SK-N-SH (cell line): Measurements from ENCODE around the gene CNTNAP2.

ENCODE experiments used
- EZH2phosphoT487 ChIP-seq: fragments of 200-600 bp; sonication (generic); IDR thresholded peaks from 2 replicates; pipeline ENCODE4 v1.6.1; 2017; ENCODE audit warnings: low read depth, mixed run types, mild to moderate bottlenecking, antibody characterized with exemption, moderate library complexity, borderline replicate concordance
- MXI1 ChIP-seq: IDR thresholded peaks from 2 replicates; pipeline ENCODE4 v1.6.1; 2012; ENCODE audit warnings: mild to moderate bottlenecking, low read depth, low read length, improper control_type of control experiment
- TF ChIP-seq, protein P1 (sequence below): fragments of 200-600 bp; sonication (generic); IDR thresholded peaks from 2 replicates; pipeline ENCODE4 v1.6.1; 2017; ENCODE audit warnings: antibody characterized with exemption, mild to moderate bottlenecking, moderate library complexity
- TF ChIP-seq, protein P2 (sequence below): fragments of 150-350 bp; IDR thresholded peaks from 2 replicates; pipeline ENCODE4 v1.6.1; 2017; ENCODE audit warnings: antibody characterized with exemption, low read length, low read depth, borderline replicate concordance
- TF ChIP-seq, protein P3 (sequence below): IDR thresholded peaks from 2 replicates; pipeline ENCODE4; 2012

DNA sequence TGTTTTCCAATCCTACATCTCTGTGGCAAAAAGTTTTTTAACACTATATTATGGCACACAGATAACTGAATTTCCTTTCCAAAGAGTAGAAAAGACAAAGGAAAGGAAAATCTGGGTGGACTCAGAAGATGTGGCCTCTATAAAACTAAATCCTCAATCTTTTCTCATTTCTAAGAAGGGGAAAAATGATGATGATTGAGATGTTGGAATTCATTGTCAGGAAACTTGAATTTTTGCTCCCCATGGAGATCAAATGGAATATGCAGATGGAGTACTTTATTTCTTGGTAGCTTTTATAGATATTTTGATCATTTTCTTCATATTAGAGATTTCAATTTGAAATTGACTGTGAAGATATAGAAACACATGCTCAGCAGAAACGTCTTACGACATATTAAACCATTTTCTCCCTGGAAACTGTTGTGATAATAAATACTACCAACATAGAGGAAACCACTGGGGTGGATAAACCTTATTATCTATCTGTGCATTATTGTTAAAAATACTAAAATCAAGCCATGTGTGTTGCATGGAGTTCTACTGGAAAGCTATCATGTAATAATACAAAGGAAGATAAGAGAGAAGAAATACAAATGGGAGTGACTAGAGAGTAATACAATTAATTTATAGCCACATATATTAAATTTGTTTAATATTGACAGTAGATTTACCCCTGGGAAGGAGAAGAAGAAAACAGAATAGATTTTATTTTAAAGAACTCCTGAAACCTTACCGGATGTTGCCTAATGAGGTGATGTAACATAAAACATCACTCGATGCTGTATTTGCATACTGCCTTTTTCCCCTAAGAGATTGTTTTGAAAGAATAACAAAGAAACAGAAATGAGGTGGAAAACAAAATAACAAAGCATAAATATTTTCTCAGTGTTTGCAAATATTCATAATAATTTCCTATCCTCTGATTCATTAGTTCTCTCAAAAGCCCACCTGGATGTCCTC lies 1542.7 kb downstream of the CNTNAP2 start:
- TF ChIP-seq, protein P1, sequence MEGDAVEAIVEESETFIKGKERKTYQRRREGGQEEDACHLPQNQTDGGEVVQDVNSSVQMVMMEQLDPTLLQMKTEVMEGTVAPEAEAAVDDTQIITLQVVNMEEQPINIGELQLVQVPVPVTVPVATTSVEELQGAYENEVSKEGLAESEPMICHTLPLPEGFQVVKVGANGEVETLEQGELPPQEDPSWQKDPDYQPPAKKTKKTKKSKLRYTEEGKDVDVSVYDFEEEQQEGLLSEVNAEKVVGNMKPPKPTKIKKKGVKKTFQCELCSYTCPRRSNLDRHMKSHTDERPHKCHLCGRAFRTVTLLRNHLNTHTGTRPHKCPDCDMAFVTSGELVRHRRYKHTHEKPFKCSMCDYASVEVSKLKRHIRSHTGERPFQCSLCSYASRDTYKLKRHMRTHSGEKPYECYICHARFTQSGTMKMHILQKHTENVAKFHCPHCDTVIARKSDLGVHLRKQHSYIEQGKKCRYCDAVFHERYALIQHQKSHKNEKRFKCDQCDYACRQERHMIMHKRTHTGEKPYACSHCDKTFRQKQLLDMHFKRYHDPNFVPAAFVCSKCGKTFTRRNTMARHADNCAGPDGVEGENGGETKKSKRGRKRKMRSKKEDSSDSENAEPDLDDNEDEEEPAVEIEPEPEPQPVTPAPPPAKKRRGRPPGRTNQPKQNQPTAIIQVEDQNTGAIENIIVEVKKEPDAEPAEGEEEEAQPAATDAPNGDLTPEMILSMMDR = no peak
- TF ChIP-seq, protein P2, sequence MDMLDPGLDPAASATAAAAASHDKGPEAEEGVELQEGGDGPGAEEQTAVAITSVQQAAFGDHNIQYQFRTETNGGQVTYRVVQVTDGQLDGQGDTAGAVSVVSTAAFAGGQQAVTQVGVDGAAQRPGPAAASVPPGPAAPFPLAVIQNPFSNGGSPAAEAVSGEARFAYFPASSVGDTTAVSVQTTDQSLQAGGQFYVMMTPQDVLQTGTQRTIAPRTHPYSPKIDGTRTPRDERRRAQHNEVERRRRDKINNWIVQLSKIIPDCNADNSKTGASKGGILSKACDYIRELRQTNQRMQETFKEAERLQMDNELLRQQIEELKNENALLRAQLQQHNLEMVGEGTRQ = no peak
- TF ChIP-seq, protein P3, sequence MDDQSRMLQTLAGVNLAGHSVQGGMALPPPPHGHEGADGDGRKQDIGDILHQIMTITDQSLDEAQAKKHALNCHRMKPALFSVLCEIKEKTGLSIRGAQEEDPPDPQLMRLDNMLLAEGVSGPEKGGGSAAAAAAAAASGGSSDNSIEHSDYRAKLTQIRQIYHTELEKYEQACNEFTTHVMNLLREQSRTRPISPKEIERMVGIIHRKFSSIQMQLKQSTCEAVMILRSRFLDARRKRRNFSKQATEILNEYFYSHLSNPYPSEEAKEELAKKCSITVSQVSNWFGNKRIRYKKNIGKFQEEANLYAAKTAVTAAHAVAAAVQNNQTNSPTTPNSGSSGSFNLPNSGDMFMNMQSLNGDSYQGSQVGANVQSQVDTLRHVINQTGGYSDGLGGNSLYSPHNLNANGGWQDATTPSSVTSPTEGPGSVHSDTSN = no peak
- no peak for TF ChIP-seq MXI1
- TF ChIP-seq EZH2phosphoT487 = no peak
